SKM-1 (cell line): ENCODE results near the gene TBC1D1.

Experiments
- DNase-seq: peaks from one replicate; lab custom pipeline; 2025; ENCODE audit not compliant: unreplicated experiment; lab: John Stamatoyannopoulos, UW

TBC1D1 gene

DNA sequence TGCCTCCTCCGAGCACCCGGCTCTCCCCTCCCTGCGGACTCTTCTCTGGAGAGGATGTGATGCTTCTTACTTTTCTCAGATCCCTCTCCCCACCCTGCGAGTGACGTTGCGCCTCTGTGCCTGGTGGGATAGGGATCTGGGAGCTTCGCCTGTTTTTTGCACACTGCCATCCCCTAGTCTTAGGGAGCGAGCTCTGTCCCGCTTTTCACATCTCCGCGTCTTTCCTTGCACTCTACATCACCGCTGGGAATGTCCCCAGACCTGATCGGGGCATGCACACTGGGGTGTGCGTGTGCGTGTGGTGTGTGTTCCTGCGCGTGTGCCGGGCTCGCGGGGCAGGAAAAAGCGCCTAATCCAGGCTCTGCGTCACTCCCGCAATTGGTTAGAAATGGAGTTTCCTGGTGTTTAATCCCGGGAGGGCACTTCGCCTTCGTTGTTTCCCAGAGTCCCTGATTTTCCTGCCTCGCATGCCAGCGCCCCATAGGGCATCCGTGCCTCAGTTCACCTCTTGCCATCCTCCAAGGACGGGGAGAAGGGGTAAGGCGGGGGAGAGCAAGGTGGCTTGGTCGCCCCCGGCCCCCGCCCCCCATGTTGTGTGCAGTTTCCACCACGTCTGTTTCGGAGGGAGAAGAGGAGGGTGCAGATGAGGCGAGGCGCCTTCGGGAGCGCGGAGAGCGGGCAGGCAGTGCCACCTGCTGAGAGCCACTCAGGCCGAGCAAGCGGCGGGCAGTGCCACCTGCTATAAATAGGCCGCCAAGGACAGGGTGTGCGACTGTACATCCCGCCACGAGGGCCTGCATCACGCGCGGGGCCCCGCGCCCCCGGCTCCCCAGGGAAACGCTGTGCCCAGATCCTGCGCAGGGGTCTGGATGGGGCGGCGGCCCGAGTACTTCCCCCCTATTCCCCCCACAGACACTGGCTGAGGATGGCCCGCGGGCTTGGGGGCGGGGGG lies 759 bp upstream of the TBC1D1 start:
- DNase-seq = no peak

DNA sequence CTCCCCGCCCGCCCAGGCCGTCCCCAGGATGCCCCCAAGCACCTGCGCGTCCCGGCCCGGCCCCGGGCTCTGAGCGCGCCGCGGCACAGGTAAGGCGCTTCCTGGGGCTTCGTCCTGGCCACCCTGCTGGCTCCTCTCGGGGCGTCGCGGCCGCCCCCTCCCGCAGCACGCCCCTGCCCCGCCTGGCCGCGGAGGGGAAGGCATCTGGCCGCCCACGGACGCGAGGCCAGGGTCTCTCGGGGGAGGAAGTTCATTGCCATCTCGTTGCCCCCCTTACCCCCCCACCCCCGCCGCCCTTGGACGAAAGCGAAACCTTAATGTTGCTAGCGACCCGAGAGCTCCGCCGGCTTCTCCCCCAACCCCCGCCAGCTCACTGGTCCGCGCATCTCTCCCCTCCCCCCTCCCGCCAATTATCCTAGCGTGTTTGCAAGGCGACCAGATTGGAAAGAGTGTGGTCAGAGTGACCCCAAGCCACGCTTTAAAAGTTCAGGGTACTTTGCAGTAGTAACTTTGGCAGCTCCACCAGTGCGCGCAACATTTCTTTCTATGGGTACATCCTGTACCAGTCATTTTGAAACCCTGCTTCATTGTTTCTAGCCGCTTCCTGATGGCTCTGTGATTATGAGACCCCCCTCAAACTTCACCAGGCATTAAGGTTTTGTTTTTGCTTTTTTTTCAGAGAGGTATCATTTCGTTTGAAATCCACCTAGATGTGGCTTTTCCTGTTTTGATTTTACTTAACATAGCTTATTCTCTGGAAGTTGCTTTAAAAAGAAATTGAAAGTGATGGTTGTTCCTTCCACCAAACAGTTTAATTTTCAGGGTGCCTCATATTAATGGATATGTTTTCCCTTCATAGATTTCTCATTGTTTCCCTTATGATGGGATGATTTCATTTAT lies 626 bp downstream of the TBC1D1 start:
- DNase-seq = peak; percentile 12

DNA sequence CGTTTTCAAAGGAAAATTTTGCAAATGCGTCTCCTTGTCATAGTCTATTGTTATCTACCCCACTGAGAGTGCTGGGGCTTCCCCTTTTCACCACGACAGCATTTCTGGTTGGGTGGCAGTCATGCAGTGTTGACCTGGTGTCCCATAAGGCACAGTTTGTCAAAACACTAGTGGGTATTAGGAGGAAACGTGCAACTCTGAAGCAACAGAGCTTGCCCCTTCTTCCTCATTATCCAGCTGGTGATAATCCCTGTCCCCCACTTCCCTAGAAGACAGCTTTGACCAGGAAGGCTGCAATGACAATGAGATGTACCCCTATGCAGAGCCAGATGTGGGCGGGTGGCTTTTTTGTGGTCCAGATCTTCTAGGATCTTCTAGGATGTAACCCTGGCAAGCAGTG lies 1.8 kb downstream of the TBC1D1 start:
- peak; percentile 43 for DNase-seq

DNA sequence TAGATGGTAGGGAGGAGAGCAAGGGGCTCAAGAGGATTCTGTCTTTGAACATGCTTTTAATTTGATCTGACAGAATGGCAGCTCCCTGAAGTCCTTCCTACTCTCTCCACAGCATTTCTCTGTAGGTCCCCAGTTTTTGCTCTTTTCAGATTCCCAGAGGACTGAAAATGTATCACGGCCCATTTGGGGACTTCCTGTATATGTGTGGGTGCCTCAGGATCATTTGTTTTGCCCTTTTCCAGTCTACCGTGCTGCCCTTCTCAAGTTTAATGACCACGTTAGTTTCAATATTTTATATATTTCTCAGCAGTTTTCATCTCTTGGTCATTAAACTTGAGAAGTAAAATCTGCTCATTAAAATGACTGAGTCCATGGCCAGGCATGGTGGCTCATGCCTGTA lies 2.3 kb downstream of the TBC1D1 start:
- DNase-seq = no peak

DNA sequence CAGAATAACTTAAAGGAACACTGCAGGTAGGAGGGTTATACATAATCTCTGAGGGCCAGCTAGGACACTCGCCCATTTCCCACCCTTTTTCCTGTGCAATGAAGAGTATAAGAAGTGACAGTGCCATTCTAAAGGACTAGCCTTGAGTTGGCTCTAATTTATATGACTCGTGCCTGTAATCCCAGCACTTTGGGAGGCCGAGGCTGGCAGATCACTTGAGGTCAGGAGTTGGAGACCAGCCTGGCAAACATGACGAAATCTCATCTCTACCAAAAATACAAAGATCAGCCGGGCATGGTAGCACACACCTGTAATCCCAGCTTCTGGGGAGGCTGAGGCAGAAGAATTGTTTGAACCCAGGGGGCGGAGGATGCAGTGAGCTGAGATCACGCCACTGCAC lies 4.4 kb downstream of the TBC1D1 start:
- no peak for DNase-seq

DNA sequence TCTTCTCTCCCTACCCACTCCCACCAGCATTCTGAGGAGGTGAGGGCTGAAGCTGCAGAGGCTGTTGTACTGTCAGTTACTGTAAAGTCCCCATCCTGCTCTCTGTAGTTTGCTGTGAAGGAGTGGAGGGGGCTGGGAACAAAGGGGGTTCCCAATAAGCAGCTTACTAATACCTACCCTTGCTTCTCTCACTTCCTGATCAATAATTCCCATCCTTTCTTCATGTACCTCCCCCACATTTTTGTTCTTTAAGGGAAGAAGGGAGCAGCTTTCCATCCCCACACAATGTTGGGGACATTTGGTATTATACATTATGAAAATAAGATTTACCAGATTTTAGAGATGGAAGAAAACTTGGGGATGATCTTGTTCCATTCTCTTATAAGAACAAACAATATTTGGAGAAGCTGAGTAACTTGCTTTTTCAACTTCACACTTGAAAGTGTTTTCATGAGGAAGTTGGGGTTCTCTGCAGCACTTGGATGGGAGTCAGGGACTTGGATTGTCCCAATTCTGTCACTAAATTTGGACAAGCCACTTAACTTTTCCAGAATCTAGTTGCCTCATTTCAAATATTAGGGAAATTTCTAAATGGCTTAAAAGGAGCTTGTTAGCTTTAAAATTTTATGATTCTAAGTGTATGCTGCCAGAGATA lies 5.4 kb downstream of the TBC1D1 start:
- DNase-seq = no peak

- DNase-seq = no peak
Observed at GRCh38 chr4:37902212-37902611, 11.3 kb downstream of the TBC1D1 start.

DNA sequence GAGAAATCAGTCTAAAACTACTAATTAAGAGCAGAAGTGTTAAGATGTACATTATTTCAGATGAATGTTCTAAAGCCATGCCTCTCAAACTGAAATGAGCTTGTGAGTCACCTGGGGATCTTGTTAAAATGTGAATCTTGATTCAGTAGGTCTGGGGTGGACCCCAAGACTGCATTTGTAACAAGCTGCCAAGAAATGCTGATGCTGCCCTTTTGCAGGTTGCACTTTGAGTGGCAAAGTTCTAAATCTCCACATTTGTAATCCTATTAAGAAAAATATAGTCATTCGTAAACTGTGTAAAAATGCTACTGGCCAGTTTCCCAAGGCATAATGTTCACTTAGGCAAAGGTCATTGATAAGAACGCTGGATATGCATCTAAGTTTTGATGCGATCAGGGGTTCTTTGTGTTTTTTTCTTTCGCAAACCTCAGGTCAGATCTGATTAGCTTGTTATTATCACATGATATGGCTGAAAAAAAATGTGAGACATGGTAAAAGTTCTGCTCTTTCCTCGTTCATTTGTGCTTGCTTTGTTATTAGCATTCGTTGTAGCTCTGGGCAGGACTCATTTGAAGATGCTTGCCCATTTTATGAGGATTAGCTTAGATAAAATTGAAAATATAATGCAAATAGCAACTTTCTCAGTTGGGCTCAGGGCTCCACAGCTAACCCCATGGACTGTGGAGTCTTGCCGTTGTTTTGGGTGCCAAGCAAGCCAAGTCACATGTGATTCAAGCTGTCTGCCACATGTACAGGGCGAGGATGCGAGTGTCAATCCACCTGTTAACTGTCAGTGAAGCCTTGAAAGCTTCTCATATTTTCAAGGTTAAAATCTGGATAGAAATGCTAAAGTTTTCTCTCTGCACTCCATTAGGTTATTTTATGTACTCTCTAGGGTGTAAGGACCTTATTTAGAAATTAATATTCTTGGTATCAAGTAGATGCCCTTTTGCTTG lies 12.1 kb downstream of the TBC1D1 start:
- DNase-seq = no peak

DNA sequence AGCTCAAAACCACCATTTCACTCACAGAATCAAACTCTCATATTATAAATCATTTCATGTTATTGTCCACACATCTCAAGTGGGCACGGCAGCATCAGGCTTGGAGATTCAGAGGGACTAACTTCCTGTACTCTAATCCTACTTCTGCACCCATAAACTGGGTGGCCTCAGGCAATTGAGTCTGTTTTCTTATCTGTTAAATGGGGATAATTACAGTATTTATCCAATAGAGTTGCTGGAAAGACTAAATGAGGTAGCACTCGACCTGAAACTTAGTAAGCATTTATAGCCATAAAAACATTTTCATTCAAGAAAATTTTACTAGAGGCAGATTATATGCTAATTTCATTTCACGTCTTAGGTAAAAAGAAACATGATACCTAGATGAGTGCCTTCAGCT lies 13.0 kb downstream of the TBC1D1 start:
- no peak for DNase-seq

GRCh38 chr4:37904824-37905223 lies 13.9 kb downstream of the TBC1D1 start:
- DNase-seq = no peak

GRCh38 chr4:37905533-37906169 lies 14.8 kb downstream of the TBC1D1 start:
- DNase-seq = no peak

GRCh38 chr4:37908488-37909331 lies 17.8 kb downstream of the TBC1D1 start:
- DNase-seq = no peak

DNA sequence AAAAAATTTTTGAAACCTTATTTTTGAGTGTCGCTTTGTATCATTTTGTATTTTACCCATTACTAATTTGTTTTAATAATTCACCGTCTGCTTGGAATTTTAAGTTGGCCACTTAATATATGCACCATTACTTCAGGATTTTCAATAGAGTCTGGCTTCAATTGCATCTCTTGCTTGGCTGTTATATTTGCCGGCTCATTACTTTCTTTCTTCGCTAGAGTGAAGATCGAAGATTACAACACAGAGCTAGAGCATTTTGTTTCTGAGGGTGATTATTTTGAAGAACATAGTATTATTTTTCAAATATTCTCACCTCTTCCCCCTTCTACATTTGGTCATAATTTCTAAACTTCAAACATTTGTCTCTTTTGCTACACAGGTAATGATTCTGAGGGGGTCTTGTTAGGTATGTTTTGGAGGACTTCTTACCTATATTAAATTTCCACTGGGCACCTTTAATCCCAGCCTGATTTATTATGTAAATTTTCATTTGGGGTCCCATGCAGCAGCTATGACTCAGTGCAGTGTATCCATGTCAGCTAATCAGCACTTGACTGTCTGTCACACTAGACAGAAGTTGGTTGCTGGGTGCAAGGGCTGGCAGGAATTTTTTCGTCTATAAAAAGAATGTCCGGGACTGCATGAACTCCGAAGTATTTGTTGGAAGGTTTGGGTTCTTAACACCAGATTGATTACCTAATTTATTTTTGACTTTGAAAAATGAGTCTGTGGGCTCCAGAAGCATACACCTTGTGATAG lies 18.6 kb downstream of the TBC1D1 start:
- DNase-seq = no peak

GRCh38 chr4:37910091-37910486 lies 19.2 kb downstream of the TBC1D1 start:
- no peak for DNase-seq

GRCh38 chr4:37914539-37914938 lies 23.7 kb downstream of the TBC1D1 start:
- no peak for DNase-seq

- no peak for DNase-seq
Observed at GRCh38 chr4:37917388-37917787, 26.5 kb downstream of the TBC1D1 start.

- no peak for DNase-seq
Observed at GRCh38 chr4:37918653-37919052, 27.8 kb downstream of the TBC1D1 start.

- no peak for DNase-seq
Observed at GRCh38 chr4:37922328-37922727, 31.4 kb downstream of the TBC1D1 start.
